IgD-negative memory B cell (primary cell): Measurements from ENCODE around the gene TLR6. TPM values are rescaled to one million over a fixed set of nuclear protein-coding genes. Genes with fewer than 3 reads are reported as not detected.
A peak's percentile ranks its signal among the peaks of the same experiment; 100 is the strongest.

Source experiments
- H3K27ac Mint-ChIP-seq, 3 donors: one replicate each; pipeline ENCODE4 v1.8.0; 2020 to 2022; ENCODE audit warnings: mild to moderate bottlenecking in 3 of 3, mixed read lengths in 3 of 3, moderate library complexity in 1 of 3
- H3K27me3 Mint-ChIP-seq: one replicate; pipeline ENCODE4 v1.8.0; 2021; ENCODE audit warnings: mixed read lengths
- H3K36me3 Mint-ChIP-seq: one replicate; pipeline ENCODE4 v1.8.0; 2020; ENCODE audit warnings: mild to moderate bottlenecking, mixed read lengths
- H3K4me1 Mint-ChIP-seq, 3 donors: one replicate each; pipeline ENCODE4 v1.8.0; 2020 to 2022; ENCODE audit warnings: mixed read lengths in 3 of 3, mild to moderate bottlenecking in 1 of 3
- H3K4me3 Mint-ChIP-seq, 4 donors: one replicate each; pipeline ENCODE4 v1.8.0; 2020 to 2022; ENCODE audit warnings: mild to moderate bottlenecking in 4 of 4, mixed read lengths in 4 of 4, moderate library complexity in 3 of 4
- H3K9me3 Mint-ChIP-seq, 3 donors: one replicate each; pipeline ENCODE4 v1.8.0; 2020 to 2021; ENCODE audit warnings: mixed read lengths in 3 of 3, mild to moderate bottlenecking in 1 of 3
- polyA plus RNA-seq: library from polyadenylated mRNA; unstranded; fragments of 300-500 nt; fragmentation: Illumina TruSeq; gene quantifications from one replicate; pipeline ENCODE4 v1.2.3, GENCODE V29; 2021

The TLR6 gene, protein sequence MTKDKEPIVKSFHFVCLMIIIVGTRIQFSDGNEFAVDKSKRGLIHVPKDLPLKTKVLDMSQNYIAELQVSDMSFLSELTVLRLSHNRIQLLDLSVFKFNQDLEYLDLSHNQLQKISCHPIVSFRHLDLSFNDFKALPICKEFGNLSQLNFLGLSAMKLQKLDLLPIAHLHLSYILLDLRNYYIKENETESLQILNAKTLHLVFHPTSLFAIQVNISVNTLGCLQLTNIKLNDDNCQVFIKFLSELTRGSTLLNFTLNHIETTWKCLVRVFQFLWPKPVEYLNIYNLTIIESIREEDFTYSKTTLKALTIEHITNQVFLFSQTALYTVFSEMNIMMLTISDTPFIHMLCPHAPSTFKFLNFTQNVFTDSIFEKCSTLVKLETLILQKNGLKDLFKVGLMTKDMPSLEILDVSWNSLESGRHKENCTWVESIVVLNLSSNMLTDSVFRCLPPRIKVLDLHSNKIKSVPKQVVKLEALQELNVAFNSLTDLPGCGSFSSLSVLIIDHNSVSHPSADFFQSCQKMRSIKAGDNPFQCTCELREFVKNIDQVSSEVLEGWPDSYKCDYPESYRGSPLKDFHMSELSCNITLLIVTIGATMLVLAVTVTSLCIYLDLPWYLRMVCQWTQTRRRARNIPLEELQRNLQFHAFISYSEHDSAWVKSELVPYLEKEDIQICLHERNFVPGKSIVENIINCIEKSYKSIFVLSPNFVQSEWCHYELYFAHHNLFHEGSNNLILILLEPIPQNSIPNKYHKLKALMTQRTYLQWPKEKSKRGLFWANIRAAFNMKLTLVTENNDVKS
- polyA plus RNA-seq, result 13.6 TPM

DNA sequence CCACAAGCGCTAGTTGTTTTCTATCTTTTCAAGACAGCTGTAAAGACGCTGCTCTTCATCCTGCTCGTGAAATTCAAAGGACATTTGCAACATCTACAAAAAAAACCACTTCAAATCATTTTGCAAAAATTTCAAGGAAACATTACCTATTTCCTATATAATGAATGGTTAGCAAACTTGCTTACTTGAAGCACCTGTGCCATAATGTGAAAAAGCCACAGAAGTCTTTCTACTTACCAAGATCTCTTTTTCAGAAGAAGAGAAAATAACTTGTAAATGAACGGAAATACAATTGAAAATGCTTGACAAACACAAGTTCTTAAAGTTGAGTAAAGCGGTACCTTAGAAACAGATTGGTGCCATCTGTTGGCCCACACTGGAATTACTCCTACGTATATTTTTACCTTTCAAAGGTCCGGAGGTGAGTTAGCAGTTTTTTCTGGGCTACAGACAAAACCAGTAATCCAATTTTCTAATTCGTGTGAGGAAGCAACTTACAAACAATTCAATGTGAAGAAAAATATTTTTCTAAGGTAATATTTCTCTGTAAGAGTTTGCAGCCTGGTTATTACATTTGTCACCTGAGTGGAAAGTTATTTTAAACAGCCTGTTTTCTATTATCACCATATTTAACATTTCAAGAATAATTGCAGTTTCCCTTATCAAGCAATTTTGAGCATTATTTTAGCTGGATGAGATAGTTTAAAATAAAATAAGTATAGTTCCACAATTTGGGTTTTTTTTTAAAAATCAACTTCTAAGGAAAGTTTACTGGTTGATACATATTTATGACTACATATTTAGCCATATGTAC, at the start of gene TLR6:
TSS of gene TLR6 (minus strand) at position 294 of the 814 bp plus-strand sequence. CDS start 27,344 bp downstream, outside the sequence.
- no peaks in the 10 kb centered on the region for H3K27me3 Mint-ChIP-seq
- H3K9me3 Mint-ChIP-seq, result no peaks in the 10 kb centered on the region
- peak within 1 kb of the TSS; percentile 82 to 97 (median 92) for H3K4me3 Mint-ChIP-seq
- peaks cover 3% of the 10 kb centered on the region for H3K36me3 Mint-ChIP-seq
- peaks cover 30 to 42% (median 37%) of the 10 kb centered on the region in 3 donors for H3K4me1 Mint-ChIP-seq
- H3K27ac Mint-ChIP-seq, result peak within 1 kb of the TSS; percentile 68 to 97 (median 86)

DNA sequence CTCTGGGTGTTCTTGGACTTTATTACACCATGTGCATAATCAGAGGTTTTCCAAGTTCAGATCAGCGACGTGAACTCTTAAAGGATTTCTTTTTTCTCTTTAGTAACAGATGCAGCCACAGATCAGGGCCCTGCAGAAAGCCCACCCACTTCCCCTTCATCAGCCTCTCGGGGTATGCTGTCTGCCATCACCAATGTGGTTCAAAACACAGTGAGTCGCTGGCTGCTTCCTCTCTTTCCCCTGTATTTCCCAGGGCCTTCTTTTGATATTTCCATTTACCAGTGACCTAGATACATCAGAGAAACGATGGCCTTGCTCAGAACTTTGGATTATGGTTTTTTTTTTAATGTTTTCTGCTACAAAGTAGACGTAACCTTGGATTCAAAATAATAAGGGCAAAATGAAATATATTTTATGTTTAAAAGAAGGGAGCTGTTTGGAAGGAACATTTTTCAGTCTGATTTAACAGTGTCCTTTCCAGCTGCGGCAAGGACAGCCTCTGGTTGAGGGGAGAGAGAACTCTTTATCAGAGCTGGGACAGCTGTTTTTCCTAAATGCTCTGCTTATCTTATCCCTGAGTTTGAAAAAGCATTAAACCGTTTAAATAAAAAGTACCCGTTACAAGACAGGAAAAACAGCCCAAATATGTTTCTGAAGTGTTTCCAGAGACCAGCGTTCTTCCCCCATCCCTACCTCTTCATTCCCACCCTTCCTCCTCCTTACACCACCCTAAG, 49.2 kb upstream of the TLR6 start:
- H3K4me3 Mint-ChIP-seq, result no peak overlapping the region
- no peak overlapping the region for H3K27ac Mint-ChIP-seq
- H3K9me3 Mint-ChIP-seq, result no peaks in the 10 kb centered on the region
- no peaks in the 10 kb centered on the region for H3K27me3 Mint-ChIP-seq
- peaks cover 0 to 7% (median 0%) of the 10 kb centered on the region in 3 donors for H3K4me1 Mint-ChIP-seq
- peaks cover 2% of the 10 kb centered on the region for H3K36me3 Mint-ChIP-seq

DNA sequence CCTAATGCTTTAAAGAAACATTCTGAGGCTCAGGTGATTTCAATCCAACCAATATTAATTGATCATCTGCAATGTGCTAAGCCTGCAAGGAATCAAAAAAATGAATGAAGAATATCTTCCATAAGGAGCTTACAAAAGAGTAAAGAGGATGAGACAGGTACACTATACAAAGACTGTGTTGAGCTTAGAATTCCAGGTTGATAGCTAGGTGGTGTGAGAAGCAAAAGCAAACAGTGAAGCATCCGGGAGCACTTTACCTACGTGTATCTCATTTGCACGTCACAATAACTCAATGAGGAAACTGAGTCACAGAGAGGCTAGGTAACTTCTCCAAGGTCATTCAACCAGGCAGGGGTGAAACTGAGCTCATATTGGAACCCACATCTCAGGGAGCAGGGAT, 48.1 kb upstream of the TLR6 start:
- Mint-ChIP-seq H3K4me1 (peaks cover 0 to 4% (median 0%) of the 10 kb centered on the region in 3 donors), H3K27me3 (no peaks in the 10 kb centered on the region), H3K9me3 (no peaks in the 10 kb centered on the region), H3K36me3 (peaks cover 3% of the 10 kb centered on the region), H3K4me3 (no peak overlapping the region), H3K27ac (no peak overlapping the region)

GRCh38 chr4:38904090-38904666, 47.6 kb upstream of the TLR6 start:
- Mint-ChIP-seq H3K27ac (no peak overlapping the region), H3K4me3 (no peak overlapping the region), H3K36me3 (peaks cover 3% of the 10 kb centered on the region), H3K9me3 (no peaks in the 10 kb centered on the region), H3K4me1 (peaks cover 0 to 4% (median 0%) of the 10 kb centered on the region in 3 donors), H3K27me3 (no peaks in the 10 kb centered on the region)

GRCh38 chr4:38902695-38903094, 46.1 kb upstream of the TLR6 start:
- peaks cover 0 to 4% (median 0%) of the 10 kb centered on the region in 3 donors for H3K4me1 Mint-ChIP-seq
- H3K27ac Mint-ChIP-seq, result no peak overlapping the region
- H3K27me3 Mint-ChIP-seq, result no peaks in the 10 kb centered on the region
- peaks cover 2% of the 10 kb centered on the region for H3K36me3 Mint-ChIP-seq
- H3K9me3 Mint-ChIP-seq, result no peaks in the 10 kb centered on the region
- H3K4me3 Mint-ChIP-seq, result no peak overlapping the region

- H3K4me1 Mint-ChIP-seq, result peaks cover 0 to 4% (median 0%) of the 10 kb centered on the region in 3 donors
- H3K9me3 Mint-ChIP-seq, result no peaks in the 10 kb centered on the region
- H3K4me3 Mint-ChIP-seq, result no peak overlapping the region
- peaks cover 2% of the 10 kb centered on the region for H3K36me3 Mint-ChIP-seq
- H3K27me3 Mint-ChIP-seq, result no peaks in the 10 kb centered on the region
- H3K27ac Mint-ChIP-seq, result no peak overlapping the region
Observed at GRCh38 chr4:38902221-38902620, 45.6 kb upstream of the TLR6 start.

- H3K36me3 Mint-ChIP-seq, result peaks cover 2% of the 10 kb centered on the region
- H3K27me3 Mint-ChIP-seq, result no peaks in the 10 kb centered on the region
- H3K4me1 Mint-ChIP-seq, result peaks cover 0 to 2% (median 0%) of the 10 kb centered on the region in 3 donors
- no peak overlapping the region for H3K27ac Mint-ChIP-seq
- H3K4me3 Mint-ChIP-seq, result no peak overlapping the region
- no peaks in the 10 kb centered on the region for H3K9me3 Mint-ChIP-seq
Observed at GRCh38 chr4:38898245-38898644, 41.6 kb upstream of the TLR6 start.

DNA sequence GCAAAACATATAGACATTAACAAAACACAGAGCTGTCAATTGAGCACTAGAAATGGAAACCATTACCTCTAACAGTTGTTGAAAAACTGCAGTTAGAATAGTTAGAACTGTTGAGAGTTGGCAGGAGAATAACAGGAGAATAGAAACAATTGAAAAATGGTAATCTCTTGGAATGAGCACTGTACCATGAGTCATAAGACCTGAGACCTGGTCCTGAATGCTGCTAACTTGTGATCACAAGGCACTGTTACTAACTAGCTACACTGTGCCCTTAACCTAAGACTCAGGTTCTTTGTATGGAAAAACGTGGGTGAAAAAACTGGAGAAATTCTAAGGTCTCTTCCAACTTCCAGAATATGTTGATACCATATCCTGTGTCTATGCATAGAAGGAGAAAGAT, 40.3 kb upstream of the TLR6 start:
- H3K4me1 Mint-ChIP-seq, result peaks cover 0 to 2% (median 0%) of the 10 kb centered on the region in 3 donors
- H3K27ac Mint-ChIP-seq, result no peak overlapping the region
- H3K36me3 Mint-ChIP-seq, result peaks cover 2% of the 10 kb centered on the region
- no peaks in the 10 kb centered on the region for H3K9me3 Mint-ChIP-seq
- no peaks in the 10 kb centered on the region for H3K27me3 Mint-ChIP-seq
- no peak overlapping the region for H3K4me3 Mint-ChIP-seq

DNA sequence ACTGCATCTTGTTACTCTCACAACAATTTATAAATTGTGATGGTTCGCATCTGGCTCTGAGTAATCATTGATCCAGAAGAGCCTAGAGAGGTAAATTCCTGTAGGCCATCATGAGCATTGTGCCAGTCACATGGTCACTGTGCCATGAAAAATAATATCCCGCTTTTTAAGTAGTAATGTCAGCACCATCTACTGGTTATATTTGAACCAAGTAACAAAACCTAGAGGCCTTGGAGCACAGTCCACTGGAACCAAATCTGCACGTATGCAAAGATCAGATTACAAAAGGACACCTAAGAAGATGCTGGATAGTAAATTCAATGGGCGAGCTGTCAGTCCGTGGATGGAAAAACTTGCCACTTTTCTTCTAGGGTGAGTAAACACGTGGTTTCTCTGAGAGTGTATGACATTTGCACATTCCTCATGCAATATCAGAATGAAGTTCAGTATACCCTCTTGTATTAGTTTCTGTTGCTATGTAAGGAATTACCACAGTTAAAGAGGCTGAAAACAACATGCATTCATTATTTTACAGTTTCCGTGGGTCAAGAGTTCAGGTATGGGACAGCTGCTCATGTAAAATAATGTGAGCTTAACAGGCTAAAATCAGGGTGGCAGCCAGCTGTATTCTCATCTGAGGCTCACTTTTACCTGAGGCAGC, 37.8 kb upstream of the TLR6 start:
- H3K4me1 Mint-ChIP-seq, result peaks cover under 1 to 4% (median 3%) of the 10 kb centered on the region in 3 donors

DNA sequence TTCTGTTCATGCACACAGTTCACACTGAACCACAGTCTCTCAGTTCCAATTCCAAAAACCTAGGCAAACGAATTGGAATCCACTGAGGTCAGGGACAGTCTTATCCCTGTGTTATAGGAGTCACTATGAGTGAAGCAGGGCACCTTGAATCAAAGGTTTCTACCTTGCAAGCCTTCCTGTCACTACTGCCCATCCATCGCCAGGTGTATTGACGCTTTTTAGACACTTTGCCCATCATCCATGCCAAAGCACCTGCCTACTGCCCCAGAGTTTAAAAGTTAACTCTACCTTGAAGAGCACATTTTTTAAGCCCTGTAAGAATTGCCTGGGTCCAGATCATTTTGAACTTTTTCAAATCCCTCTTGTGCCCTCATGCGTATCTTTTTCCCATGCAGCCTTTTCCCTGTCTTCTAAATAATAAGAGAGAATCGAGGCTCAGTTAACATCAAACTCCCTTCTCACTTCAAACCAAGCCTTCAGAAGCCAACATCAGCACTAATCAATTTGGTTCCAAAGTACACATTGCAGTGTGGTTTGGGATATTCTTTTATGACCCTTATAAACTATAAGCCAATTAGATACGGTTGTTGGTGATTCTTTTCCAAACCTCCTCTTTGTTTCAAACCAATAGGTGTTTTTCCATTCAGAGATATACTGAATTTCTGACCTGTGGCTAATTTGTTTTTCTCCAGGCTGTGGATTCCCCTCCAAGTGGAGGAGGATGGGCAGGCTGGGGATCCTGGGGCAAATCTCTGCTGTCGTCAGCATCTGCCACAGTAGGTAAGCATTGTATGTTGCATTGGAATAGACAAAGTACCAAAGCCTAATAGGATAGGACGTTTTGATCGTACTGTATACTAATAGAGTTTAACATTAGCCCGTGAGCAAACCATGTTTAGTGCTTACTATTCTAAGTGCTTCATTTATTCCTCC, 34.7 kb upstream of the TLR6 start:
- Mint-ChIP-seq H3K9me3 (no peaks in the 10 kb centered on the region), H3K36me3 (no peaks in the 10 kb centered on the region), H3K4me3 (no peak overlapping the region), H3K27me3 (no peaks in the 10 kb centered on the region), H3K27ac (no peak overlapping the region), H3K4me1 (peaks cover 2 to 4% (median 4%) of the 10 kb centered on the region in 3 donors)

More for the DNA sequence above, 37.8 kb upstream of the TLR6 start:
- Mint-ChIP-seq H3K4me3 (no peak overlapping the region), H3K36me3 (no peaks in the 10 kb centered on the region), H3K9me3 (no peaks in the 10 kb centered on the region), H3K27ac (peak overlapping the region in 1 of 3 donors; percentile 39), H3K27me3 (no peaks in the 10 kb centered on the region)

DNA sequence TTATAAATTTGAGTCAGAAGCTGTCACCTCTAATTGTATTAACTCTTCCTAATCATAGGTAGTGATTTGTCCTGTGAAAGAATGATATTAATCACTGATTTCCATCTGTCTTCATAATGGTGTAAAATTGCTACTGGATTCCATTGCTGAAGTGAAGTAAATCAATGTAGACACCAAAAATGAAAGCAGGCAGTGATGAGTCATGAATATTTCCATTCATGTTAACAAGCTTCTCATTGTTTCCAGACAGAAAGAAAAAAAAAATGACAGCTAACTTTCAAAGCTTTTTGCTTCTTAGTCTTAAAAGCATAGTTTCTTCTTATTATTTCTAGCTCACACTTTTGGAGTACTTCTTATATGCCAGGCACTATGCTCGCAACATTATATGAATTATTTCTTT, 32.5 kb upstream of the TLR6 start:
- H3K27ac Mint-ChIP-seq, result no peak overlapping the region
- no peaks in the 10 kb centered on the region for H3K36me3 Mint-ChIP-seq
- no peak overlapping the region for H3K4me3 Mint-ChIP-seq

GRCh38 chr4:38884254-38884653, 27.6 kb upstream of the TLR6 start:
- Mint-ChIP-seq H3K4me1 (peaks cover 0 to 2% (median 0%) of the 10 kb centered on the region in 3 donors), H3K27ac (no peak overlapping the region), H3K36me3 (no peaks in the 10 kb centered on the region), H3K4me3 (no peak overlapping the region), H3K27me3 (no peaks in the 10 kb centered on the region), H3K9me3 (no peaks in the 10 kb centered on the region)

More for the DNA sequence above, 32.5 kb upstream of the TLR6 start:
- Mint-ChIP-seq H3K4me1 (peaks cover 4% of the 10 kb centered on the region in 3 donors), H3K9me3 (no peaks in the 10 kb centered on the region), H3K27me3 (no peaks in the 10 kb centered on the region)

DNA sequence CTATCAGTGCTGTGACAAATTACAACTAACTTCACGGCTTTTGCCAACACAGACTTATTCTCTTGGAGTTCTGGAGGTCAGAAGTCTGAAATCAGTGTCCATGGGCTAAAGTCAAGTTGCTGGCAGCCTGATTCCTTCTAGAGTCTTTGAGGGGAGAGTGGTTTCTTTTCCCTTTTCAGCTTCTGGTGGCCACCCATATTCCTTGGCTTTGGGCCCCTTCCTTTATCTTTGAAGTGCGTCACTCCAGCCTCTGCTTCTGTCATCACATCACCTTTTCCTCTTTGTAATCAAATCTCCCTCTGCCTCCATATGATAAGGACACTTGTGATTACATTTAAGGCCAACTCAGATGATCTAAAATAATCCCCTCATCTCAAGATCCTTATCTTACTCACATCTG, 20.0 kb upstream of the TLR6 start:
- H3K27ac Mint-ChIP-seq, result no peak overlapping the region
- H3K4me3 Mint-ChIP-seq, result no peak overlapping the region
- no peaks in the 10 kb centered on the region for H3K9me3 Mint-ChIP-seq
- peaks cover 0 to 4% (median 0%) of the 10 kb centered on the region in 3 donors for H3K4me1 Mint-ChIP-seq
- peaks cover 2% of the 10 kb centered on the region for H3K27me3 Mint-ChIP-seq
- peaks cover 2% of the 10 kb centered on the region for H3K36me3 Mint-ChIP-seq
